H9 (cell line): Measurements from ENCODE around the gene PLXNA4. TPM values are rescaled to one million over a fixed set of nuclear protein-coding genes. Genes with fewer than 3 reads are reported as not detected.

Source experiments
- DNase-seq: peaks from one replicate; pipeline ENCODE4 v3.0.0-alpha.2; 2017
- H2AFZ ChIP-seq: one replicate; pipeline ENCODE4 v1.6.1; 2013; ENCODE audit warnings: mild to moderate bottlenecking, low read length, control low read depth, moderate library complexity
- H2AK5ac ChIP-seq: 2 replicates; pipeline ENCODE4 v1.6.1; 2013; ENCODE audit warnings: low read length, control low read depth, mixed read lengths; ENCODE audit not compliant: insufficient read length
- H2BK120ac ChIP-seq: one replicate; pipeline ENCODE4 v1.6.1; 2013; ENCODE audit warnings: low read depth, mild to moderate bottlenecking, low read length, control low read depth, inconsistent platforms; ENCODE audit not compliant: poor library complexity, severe bottlenecking
- H2BK12ac ChIP-seq: 2 replicates; pipeline ENCODE4 v1.6.1; 2013; ENCODE audit warnings: low read length, control low read depth, mixed read lengths, low read depth; ENCODE audit not compliant: insufficient read length
- H2BK15ac ChIP-seq: 2 replicates; pipeline ENCODE4 v1.6.1; 2013; ENCODE audit warnings: low read depth, low read length, control low read depth
- H2BK20ac ChIP-seq: one replicate; pipeline ENCODE4 v1.6.1; 2013; ENCODE audit warnings: low read depth, mild to moderate bottlenecking, low read length, control low read depth, inconsistent platforms; ENCODE audit not compliant: poor library complexity, severe bottlenecking
- H2BK5ac ChIP-seq: 2 replicates; pipeline ENCODE4 v1.6.1; 2013; ENCODE audit warnings: low read length, control low read depth, mixed read lengths; ENCODE audit not compliant: insufficient read length
- H3K14ac ChIP-seq: 2 replicates; pipeline ENCODE4 v1.6.1; 2013; ENCODE audit warnings: low read length, control low read depth; ENCODE audit not compliant: insufficient read depth
- H3K18ac ChIP-seq: 2 replicates; pipeline ENCODE4 v1.6.1; 2013; ENCODE audit warnings: low read depth, mild to moderate bottlenecking, mixed read lengths, low read length, control low read depth; ENCODE audit not compliant: insufficient read length
- H3K23ac ChIP-seq: 2 replicates; pipeline ENCODE4 v1.6.1; 2013; ENCODE audit warnings: low read length, control low read depth, mixed read lengths, low read depth; ENCODE audit not compliant: insufficient read length
- H3K23me2 ChIP-seq: 2 replicates; pipeline ENCODE4 v1.6.1; 2013; ENCODE audit warnings: low read depth, mild to moderate bottlenecking, mixed read lengths, low read length, control low read depth; ENCODE audit not compliant: insufficient read length, poor library complexity, severe bottlenecking
- H3K27ac ChIP-seq: 2 replicates; pipeline ENCODE4 v1.5.1; 2013; ENCODE audit warnings: low read length, control low read depth, mixed read lengths, low read depth; ENCODE audit not compliant: insufficient read length
- H3K27me3 ChIP-seq: 2 replicates; pipeline ENCODE4 v1.6.1; 2013; ENCODE audit warnings: low read length, control low read depth, inconsistent platforms; ENCODE audit not compliant: insufficient read depth
- H3K4ac ChIP-seq: 2 replicates; pipeline ENCODE4 v1.6.1; 2013; ENCODE audit warnings: low read depth, mild to moderate bottlenecking, control low read depth, inconsistent platforms, low read length, moderate library complexity
- H3K4me1 ChIP-seq: 2 replicates; pipeline ENCODE4 v1.6.1; 2013; ENCODE audit warnings: low read length, control low read depth, inconsistent platforms; ENCODE audit not compliant: insufficient read depth
- H3K4me2 ChIP-seq: 2 replicates; pipeline ENCODE4 v1.6.1; 2013; ENCODE audit warnings: low read length, control low read depth, mixed read lengths; ENCODE audit not compliant: insufficient read length, insufficient read depth
- H3K56ac ChIP-seq: 2 replicates; pipeline ENCODE4 v1.6.1; 2013; ENCODE audit warnings: low read depth, mild to moderate bottlenecking, mixed read lengths, low read length, control low read depth; ENCODE audit not compliant: insufficient read length
- H3K79me1 ChIP-seq: 2 replicates; pipeline ENCODE4 v1.6.1; 2013; ENCODE audit warnings: low read depth, mild to moderate bottlenecking, moderate library complexity, low read length, control low read depth, inconsistent platforms; ENCODE audit not compliant: insufficient read depth, poor library complexity, severe bottlenecking
- H3K79me2 ChIP-seq: 2 replicates; pipeline ENCODE4 v1.6.1; 2013; ENCODE audit warnings: low read length, control low read depth, inconsistent platforms; ENCODE audit not compliant: insufficient read depth
- H3K9ac ChIP-seq: 2 replicates; pipeline ENCODE4 v1.6.1; 2013; ENCODE audit warnings: low read length, control low read depth, mixed read lengths; ENCODE audit not compliant: insufficient read length; ENCODE audit errors: extremely low read depth
- H3K9me3 ChIP-seq: one replicate; pipeline ENCODE4 v1.6.1; 2013; ENCODE audit warnings: low read depth, low read length, inconsistent platforms; ENCODE audit not compliant: control insufficient read depth
- H3T11ph ChIP-seq: one replicate; pipeline ENCODE4 v1.6.1; 2013; ENCODE audit warnings: mild to moderate bottlenecking, low read length, control low read depth, inconsistent platforms
- H4K20me1 ChIP-seq: one replicate; pipeline ENCODE4 v1.6.1; 2013; ENCODE audit not compliant: control insufficient read depth, insufficient read length, insufficient read depth
- H4K5ac ChIP-seq: 2 replicates; pipeline ENCODE4 v1.6.1; 2013; ENCODE audit warnings: low read depth, mild to moderate bottlenecking, mixed read lengths, low read length, control low read depth; ENCODE audit not compliant: insufficient read length
- H4K8ac ChIP-seq: replicated peaks from 2 replicates; pipeline ENCODE4 v1.6.1; 2013; ENCODE audit warnings: low read length, control low read depth, mixed read lengths, low read depth; ENCODE audit not compliant: insufficient read length
- H4K91ac ChIP-seq: 2 replicates; pipeline ENCODE4 v1.6.1; 2013; ENCODE audit warnings: low read depth, mild to moderate bottlenecking, moderate library complexity, mixed read lengths, low read length, control low read depth; ENCODE audit not compliant: insufficient read length
- H3K27ac Mint-ChIP-seq, 3 experiments: 2 replicates in 2 of 3; 3 replicates in 1 of 3; pipeline ENCODE4 v1.8.0; 2020 to 2021; ENCODE audit warnings: mixed read lengths in 3 of 3, mild to moderate bottlenecking in 1 of 3, moderate library complexity in 1 of 3
- H3K27me3 Mint-ChIP-seq: 2 replicates; pipeline ENCODE4 v1.8.0; 2021; ENCODE audit warnings: low read depth, mild to moderate bottlenecking, moderate library complexity, mixed read lengths
- H3K36me3 Mint-ChIP-seq, 3 experiments: 2 replicates in 2 of 3; 3 replicates in 1 of 3; pipeline ENCODE4 v1.8.0; 2020 to 2021; ENCODE audit warnings: low read depth in 3 of 3, mixed read lengths in 3 of 3; ENCODE audit not compliant: insufficient read depth in 1 of 3
- H3K4me1 Mint-ChIP-seq, 2 experiments: 2 replicates each; pipeline ENCODE4 v1.8.0; 2020; ENCODE audit warnings: mixed read lengths in 2 of 2
- H3K4me3 Mint-ChIP-seq, 2 experiments: 2 replicates in 1 of 2; 3 replicates in 1 of 2; pipeline ENCODE4 v1.8.0; 2020 to 2021; ENCODE audit warnings: mild to moderate bottlenecking in 2 of 2, mixed read lengths in 2 of 2, moderate library complexity in 1 of 2
- H3K9me3 Mint-ChIP-seq, 2 experiments: 2 replicates in 1 of 2; 3 replicates in 1 of 2; pipeline ENCODE4 v1.8.0; 2020; ENCODE audit warnings: mild to moderate bottlenecking in 2 of 2, mixed read lengths in 2 of 2, moderate library complexity in 1 of 2
- WGBS: extraction: QIAGEN DNeasy Blood & Tissue Kit; methylation state at CpG from one replicate; pipeline ENCODE4 v1.1.7; 2013; ENCODE audit warnings: missing lambda C conversion rate, low lambda C conversion rate, mixed read lengths; ENCODE audit not compliant: insufficient read length; ENCODE audit errors: extremely low coverage; 5-methylcytosine and 5-hydroxymethylcytosine counted together
- total RNA-seq: library from RNA; stranded (reverse); gene quantifications from 2 replicates; pipeline ENCODE4 v1.2.1, GENCODE V29; 2021
- TF ChIP-seq, protein P1 (sequence below): fragments of 200-600 bp; sonication (generic); conservative IDR thresholded peaks from 3 replicates; pipeline ENCODE4 v1.8.0; 2021; ENCODE audit warnings: antibody characterized with exemption, mild to moderate bottlenecking

The PLXNA4 gene
- total RNA-seq, 1 experiment from 2014 or later, result 0.35 TPM

DNA sequence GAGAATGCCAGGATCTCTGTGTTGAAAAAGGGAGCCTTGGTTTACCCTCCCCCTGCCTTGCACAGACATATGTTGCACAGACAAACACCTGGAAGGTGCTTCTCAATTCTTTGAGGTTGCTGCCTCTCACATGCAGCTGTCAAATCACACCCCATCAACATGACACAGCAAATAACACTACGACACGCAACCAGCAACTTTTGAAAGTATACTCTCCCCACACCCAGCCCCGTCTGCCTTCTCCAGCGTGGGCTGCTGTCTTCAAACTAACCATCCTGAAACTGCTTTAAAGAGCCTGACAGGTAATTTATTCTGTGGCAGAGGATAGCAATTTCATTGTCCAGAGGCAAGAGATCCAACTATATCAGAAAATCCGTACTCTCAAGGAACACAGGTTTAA, 136.1 kb downstream of the PLXNA4 start:
- peaks cover 11% of the 10 kb centered on the region for H3K27me3 Mint-ChIP-seq

More for the DNA sequence above, 136.1 kb downstream of the PLXNA4 start:
- DNase-seq, result no peak
- no peak overlapping the region for H3K4ac ChIP-seq
- no peaks in the 10 kb centered on the region for H3K79me1 ChIP-seq
- H3K9ac ChIP-seq, result no peak overlapping the region
- no peak overlapping the region for H2AK5ac ChIP-seq
- no peak overlapping the region for H3T11ph ChIP-seq
- Mint-ChIP-seq H3K36me3 (no peaks in the 10 kb centered on the region), H3K27ac (no peak overlapping the region; a peak in 1 of 7 replicates), H3K4me3 (no peak overlapping the region; a peak in 1 of 5 replicates), H3K4me1 (peaks cover 6 to 16% of the 10 kb centered on the region in 2 experiments), H3K9me3 (no peaks in the 10 kb centered on the region)
- H3K4me2 ChIP-seq, result no peak overlapping the region
- H3K27ac ChIP-seq, result no peak overlapping the region
- no peaks in the 10 kb centered on the region for H3K27me3 ChIP-seq
- TF ChIP-seq, protein P1, sequence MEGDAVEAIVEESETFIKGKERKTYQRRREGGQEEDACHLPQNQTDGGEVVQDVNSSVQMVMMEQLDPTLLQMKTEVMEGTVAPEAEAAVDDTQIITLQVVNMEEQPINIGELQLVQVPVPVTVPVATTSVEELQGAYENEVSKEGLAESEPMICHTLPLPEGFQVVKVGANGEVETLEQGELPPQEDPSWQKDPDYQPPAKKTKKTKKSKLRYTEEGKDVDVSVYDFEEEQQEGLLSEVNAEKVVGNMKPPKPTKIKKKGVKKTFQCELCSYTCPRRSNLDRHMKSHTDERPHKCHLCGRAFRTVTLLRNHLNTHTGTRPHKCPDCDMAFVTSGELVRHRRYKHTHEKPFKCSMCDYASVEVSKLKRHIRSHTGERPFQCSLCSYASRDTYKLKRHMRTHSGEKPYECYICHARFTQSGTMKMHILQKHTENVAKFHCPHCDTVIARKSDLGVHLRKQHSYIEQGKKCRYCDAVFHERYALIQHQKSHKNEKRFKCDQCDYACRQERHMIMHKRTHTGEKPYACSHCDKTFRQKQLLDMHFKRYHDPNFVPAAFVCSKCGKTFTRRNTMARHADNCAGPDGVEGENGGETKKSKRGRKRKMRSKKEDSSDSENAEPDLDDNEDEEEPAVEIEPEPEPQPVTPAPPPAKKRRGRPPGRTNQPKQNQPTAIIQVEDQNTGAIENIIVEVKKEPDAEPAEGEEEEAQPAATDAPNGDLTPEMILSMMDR, result no peak
- H3K4me1 ChIP-seq, result no peaks in the 10 kb centered on the region
- H2BK15ac ChIP-seq, result no peak overlapping the region
- no peak overlapping the region for H2AFZ ChIP-seq
- no peak overlapping the region for H2BK12ac ChIP-seq
- no peak overlapping the region for H4K5ac ChIP-seq
- no peak overlapping the region for H2BK120ac ChIP-seq
- H3K23ac ChIP-seq, result no peak overlapping the region
- no peak overlapping the region for H3K18ac ChIP-seq
- H3K23me2 ChIP-seq, result no peaks in the 10 kb centered on the region
- no peak overlapping the region for H2BK20ac ChIP-seq
- no peaks in the 10 kb centered on the region for H3K79me2 ChIP-seq
- no CpG with 5 or more reads among the region's 5 CpGs for WGBS
- H4K91ac ChIP-seq, result no peak overlapping the region
- H4K8ac ChIP-seq, result no peak overlapping the region
- H2BK5ac ChIP-seq, result no peak overlapping the region
- no peak overlapping the region for H3K56ac ChIP-seq
- no peak overlapping the region for H3K14ac ChIP-seq
- no peaks in the 10 kb centered on the region for H3K9me3 ChIP-seq
- no peaks in the 10 kb centered on the region for H4K20me1 ChIP-seq
